Measurements from ENCODE around the gene ZC2HC1B. TPM values are rescaled to one million over a fixed set of nuclear protein-coding genes. Genes with fewer than 3 reads are reported as not detected.
A peak's percentile ranks its signal among the peaks of the same experiment; 100 is the strongest.

The ZC2HC1B gene
- total RNA-seq, 1 donor from 2014 or later: not detected

GRCh38 chr6:143959927-143960326 lies 95.7 kb downstream of the ZC2HC1B start:
- no peak overlapping the region for H3K4me3 Mint-ChIP-seq (ENCODE audit: unreplicated experiment)
- H3K36me3 Mint-ChIP-seq (ENCODE audit: low read depth): peaks cover 18% of the 10 kb centered on the region
- DNase-seq (ENCODE audit: low spot score): no peak
- TF ChIP-seq CTCF (IDR thresholded peaks at IDR 0.05): no peak
- H3K4me1 Mint-ChIP-seq (ENCODE audit: low read depth): peaks cover 6% of the 10 kb centered on the region
- no peaks in the 10 kb centered on the region for H3K9me3 Mint-ChIP-seq (ENCODE audit: low read depth)
- H3K27me3 Mint-ChIP-seq (ENCODE audit: low read depth): no peaks in the 10 kb centered on the region
- H3K27ac Mint-ChIP-seq (ENCODE audit: unreplicated experiment): no peak overlapping the region

- Mint-ChIP-seq H3K9me3 (ENCODE audit: low read depth) (no peaks in the 10 kb centered on the region), H3K36me3 (ENCODE audit: low read depth) (peaks cover 23% of the 10 kb centered on the region), H3K27ac (ENCODE audit: unreplicated experiment) (no peak overlapping the region), H3K4me1 (ENCODE audit: low read depth) (peaks cover 6% of the 10 kb centered on the region), H3K4me3 (ENCODE audit: unreplicated experiment) (no peak overlapping the region), H3K27me3 (ENCODE audit: low read depth) (no peaks in the 10 kb centered on the region)
- TF ChIP-seq CTCF (IDR thresholded peaks at IDR 0.05): no peak
- DNase-seq (ENCODE audit: low spot score): no peak
Observed at GRCh38 chr6:143961066-143961465, 96.8 kb downstream of the ZC2HC1B start.

- Mint-ChIP-seq H3K4me1 (ENCODE audit: low read depth) (peaks cover 6% of the 10 kb centered on the region), H3K27ac (ENCODE audit: unreplicated experiment) (no peak overlapping the region), H3K27me3 (ENCODE audit: low read depth) (no peaks in the 10 kb centered on the region), H3K4me3 (ENCODE audit: unreplicated experiment) (no peak overlapping the region), H3K9me3 (ENCODE audit: low read depth) (no peaks in the 10 kb centered on the region), H3K36me3 (ENCODE audit: low read depth) (peaks cover 27% of the 10 kb centered on the region)
- TF ChIP-seq CTCF (IDR thresholded peaks at IDR 0.05): peak; percentile 72
- DNase-seq (ENCODE audit: low spot score): no peak
Observed at GRCh38 chr6:143961886-143962878, 97.9 kb downstream of the ZC2HC1B start.

GRCh38 chr6:143963158-143963919 lies 99.1 kb downstream of the ZC2HC1B start:
- Mint-ChIP-seq H3K27ac (ENCODE audit: unreplicated experiment) (no peak overlapping the region), H3K9me3 (ENCODE audit: low read depth) (no peaks in the 10 kb centered on the region), H3K27me3 (ENCODE audit: low read depth) (no peaks in the 10 kb centered on the region), H3K4me3 (ENCODE audit: unreplicated experiment) (no peak overlapping the region), H3K36me3 (ENCODE audit: low read depth) (peaks cover 24% of the 10 kb centered on the region), H3K4me1 (ENCODE audit: low read depth) (peaks cover 13% of the 10 kb centered on the region)
- no peak for DNase-seq (ENCODE audit: low spot score)
- TF ChIP-seq CTCF (IDR thresholded peaks at IDR 0.05): no peak

GRCh38 chr6:143964674-143965081 lies 100.4 kb downstream of the ZC2HC1B start:
- Mint-ChIP-seq H3K9me3 (ENCODE audit: low read depth) (no peaks in the 10 kb centered on the region), H3K4me1 (ENCODE audit: low read depth) (peaks cover 16% of the 10 kb centered on the region), H3K36me3 (ENCODE audit: low read depth) (peaks cover 21% of the 10 kb centered on the region), H3K27ac (ENCODE audit: unreplicated experiment) (no peak overlapping the region), H3K4me3 (ENCODE audit: unreplicated experiment) (no peak overlapping the region), H3K27me3 (ENCODE audit: low read depth) (no peaks in the 10 kb centered on the region)
- TF ChIP-seq CTCF (IDR thresholded peaks at IDR 0.05): no peak
- no peak for DNase-seq (ENCODE audit: low spot score)

Data from chondrocyte (in vitro differentiated cells).